HCT116 (cell line): ENCODE results near the gene IRGQ. TPM values are rescaled to one million over a fixed set of nuclear protein-coding genes. Genes with fewer than 3 reads are reported as not detected.
A peak's percentile ranks its signal among the peaks of the same experiment; 100 is the strongest.

Source experiments
- ATAC-seq: fragments of 200-7000 bp; cut with Tn5 transposase; 2 replicates; pipeline ENCODE4 v1.9.1; 2020; ENCODE audit warnings: mild to moderate bottlenecking, moderate library complexity
- BruUV-seq: library from RNA; stranded (reverse); fragments of 400-500 nt; replicated peaks from 2 replicates; lab custom pipeline; 2021; lab: Mats Ljungman, UMichigan
- CTCF ChIA-PET: fragments of 300-600 bp; sonication (Branson Sonifier 250); formaldehyde crosslinking; loops from one replicate; lab custom pipeline; 2021; ENCODE audit warnings: antibody characterized with exemption; lab: Charles Lee
- POLR2A ChIA-PET: fragments of 300-600, 350-600 bp; sonication (Branson Sonifier 250); formaldehyde crosslinking; loops from one replicate; lab custom pipeline; 2021; ENCODE audit warnings: antibody characterized with exemption; lab: Charles Lee
- RAD21 ChIA-PET, 2 experiments: fragments of 300-600 bp; sonication (Branson Sonifier 250); formaldehyde crosslinking; loops; one replicate each; lab custom pipeline; 2023; ENCODE audit warnings: low total read pairs in 2 of 2; ENCODE audit not compliant: uncharacterized antibody in 2 of 2, unreplicated experiment in 2 of 2, low non-redundant PET in 1 of 2; lab: Charles Lee
- DNase-seq: peaks from one replicate; pipeline ENCODE4 v3.0.0-alpha.2; 2010; ENCODE audit warnings: low read depth, low spot score
- H2AFZ ChIP-seq: fragments of 200-600 bp; shearing (Covaris generic), sonication (generic); 2 replicates; pipeline ENCODE4 v1.6.1; 2017; ENCODE audit warnings: low read depth, mixed run types, mixed read lengths, antibody characterized with exemption, low read length; ENCODE audit not compliant: poor library complexity, severe bottlenecking
- H3K27ac ChIP-seq: 2 replicates; pipeline ENCODE4 v1.5.1; 2012; ENCODE audit warnings: low read depth, low read length
- H3K27me3 ChIP-seq: fragments of 200-600 bp; sonication (generic); 2 replicates; pipeline ENCODE4 v1.6.1; 2016; ENCODE audit warnings: mixed run types, low read length, mixed read lengths; ENCODE audit not compliant: insufficient read depth
- H3K36me3 ChIP-seq, 2 experiments: fragments of 200-500 bp in 1 of 2; fragments of 200-600 bp in 1 of 2; sonication (Bioruptor generic) in 1 of 2; sonication (generic) in 1 of 2; 2 replicates each; pipeline versions ENCODE4 v1.5.1 to v1.6.1; 2014 to 2016; ENCODE audit warnings: low read length in 2 of 2, inconsistent platforms in 1 of 2, mixed read lengths in 1 of 2, mixed run types in 1 of 2; ENCODE audit not compliant: insufficient read depth in 2 of 2, control insufficient read depth in 1 of 2
- H3K4me1 ChIP-seq, 2 experiments: fragments of 200-600 bp in 1 of 2; sonication (generic) in 1 of 2; 2 replicates each; pipeline versions ENCODE4 v1.5.1 to v1.6.1; 2012 to 2017; ENCODE audit warnings: low read length in 2 of 2, inconsistent platforms in 1 of 2, mild to moderate bottlenecking in 1 of 2, mixed read lengths in 1 of 2, mixed run types in 1 of 2, moderate library complexity in 1 of 2; ENCODE audit not compliant: insufficient read depth in 2 of 2, control insufficient read depth in 1 of 2
- H3K4me2 ChIP-seq: fragments of 200-600 bp; sonication (generic); 2 replicates; pipeline ENCODE4 v1.6.1; 2017; ENCODE audit warnings: mixed run types, low read length, mixed read lengths
- H3K4me3 ChIP-seq, 2 experiments: fragments of 200-600 bp in 1 of 2; sonication (generic) in 1 of 2; replicated peaks in 1 of 2; 2 replicates each; pipeline ENCODE4 v1.5.1; 2011 to 2016; ENCODE audit warnings: low read length in 2 of 2, control low read depth in 1 of 2, low read depth in 1 of 2, mild to moderate bottlenecking in 1 of 2, mixed read lengths in 1 of 2, mixed run types in 1 of 2
- H3K79me2 ChIP-seq: fragments of 200-600 bp; sonication (generic); 2 replicates; pipeline ENCODE4 v1.6.1; 2017; ENCODE audit warnings: mild to moderate bottlenecking, mixed run types, low read length, moderate library complexity, mixed read lengths; ENCODE audit not compliant: insufficient read depth
- H3K9ac ChIP-seq: fragments of 200-600 bp; sonication (generic); 2 replicates; pipeline ENCODE4 v1.6.1; 2016; ENCODE audit warnings: low read length, mixed read lengths
- H3K9me2 ChIP-seq: fragments of 200-600 bp; sonication (generic), shearing (Covaris generic); 2 replicates; pipeline ENCODE4 v1.6.1; 2017; ENCODE audit warnings: mixed run types, mild to moderate bottlenecking, moderate library complexity; ENCODE audit not compliant: insufficient read depth
- H3K9me3 ChIP-seq, 2 experiments: fragments of 200-500 bp in 1 of 2; fragments of 200-600 bp in 1 of 2; sonication (Bioruptor generic) in 1 of 2; sonication (generic) in 1 of 2; 2 replicates each; pipeline ENCODE4 v1.6.1; 2014 to 2017; ENCODE audit warnings: low read length in 2 of 2, mixed read lengths in 2 of 2, inconsistent platforms in 1 of 2, low read depth in 1 of 2, mild to moderate bottlenecking in 1 of 2, mixed run types in 1 of 2, moderate library complexity in 1 of 2; ENCODE audit not compliant: control insufficient read depth in 1 of 2, insufficient read depth in 1 of 2
- H4K20me1 ChIP-seq: fragments of 200-600 bp; sonication (generic), shearing (Covaris generic); 2 replicates; pipeline ENCODE4 v1.6.1; 2017; ENCODE audit warnings: mixed run types, mild to moderate bottlenecking, moderate library complexity; ENCODE audit not compliant: insufficient read depth
- CEBPB ChIP-seq: IDR thresholded peaks from 2 replicates; pipeline ENCODE4 v1.6.1; 2012; ENCODE audit warnings: low read depth
- EGR1 ChIP-seq: IDR thresholded peaks from 2 replicates; pipeline ENCODE4 v1.6.1; 2012; ENCODE audit warnings: low read depth
- ELF1 ChIP-seq: IDR thresholded peaks from 2 replicates; pipeline ENCODE4 v1.6.1; 2012; ENCODE audit warnings: low read depth, borderline replicate concordance
- EZH2 ChIP-seq: fragments of 200-600 bp; sonication (generic); IDR thresholded peaks from 2 replicates; pipeline ENCODE4 v1.6.1; 2017; ENCODE audit warnings: antibody characterized with exemption, mixed run types
- EZH2phosphoT487 ChIP-seq: fragments of 200-600 bp; IDR thresholded peaks from 2 replicates; pipeline ENCODE4 v1.6.1; 2018; ENCODE audit warnings: antibody characterized with exemption, borderline replicate concordance
- FOSL1 ChIP-seq: IDR thresholded peaks from 2 replicates; pipeline ENCODE4 v1.6.1; 2012; ENCODE audit warnings: low read depth
- POLR2A ChIP-seq: IDR thresholded peaks from 2 replicates; pipeline ENCODE4 v1.7.0; 2011; ENCODE audit warnings: borderline replicate concordance; ENCODE audit not compliant: insufficient read depth, insufficient read length; ENCODE audit errors: extremely low read depth
- REST ChIP-seq: IDR thresholded peaks from 2 replicates; pipeline ENCODE4 v1.6.1; 2012; ENCODE audit warnings: low read depth
- SIN3A ChIP-seq: IDR thresholded peaks from 2 replicates; pipeline ENCODE4 v1.6.1; 2012; ENCODE audit warnings: low read depth
- SRF ChIP-seq: IDR thresholded peaks from 2 replicates; pipeline ENCODE4 v1.6.1; 2012; ENCODE audit warnings: low read depth
- TCF7L2 ChIP-seq: IDR thresholded peaks from 2 replicates; pipeline ENCODE4 v1.7.0; 2011; ENCODE audit warnings: borderline replicate concordance, inconsistent platforms; ENCODE audit not compliant: insufficient read depth, insufficient read length; ENCODE audit errors: extremely low read depth
- intact Hi-C: fragments of 100-400 bp; cut with micrococcal nuclease; formaldehyde crosslinking; loops from 2 replicates; pipeline ENCODE4 v1.10.0; 2022
- total RNA-seq: library from RNA; stranded (reverse); gene quantifications from one replicate; pipeline ENCODE4 v1.2.1, GENCODE V29; 2021; ENCODE audit not compliant: unreplicated experiment

IRGQ gene
- total RNA-seq, 1 experiment from 2014 or later, result 14.6 TPM

DNA sequence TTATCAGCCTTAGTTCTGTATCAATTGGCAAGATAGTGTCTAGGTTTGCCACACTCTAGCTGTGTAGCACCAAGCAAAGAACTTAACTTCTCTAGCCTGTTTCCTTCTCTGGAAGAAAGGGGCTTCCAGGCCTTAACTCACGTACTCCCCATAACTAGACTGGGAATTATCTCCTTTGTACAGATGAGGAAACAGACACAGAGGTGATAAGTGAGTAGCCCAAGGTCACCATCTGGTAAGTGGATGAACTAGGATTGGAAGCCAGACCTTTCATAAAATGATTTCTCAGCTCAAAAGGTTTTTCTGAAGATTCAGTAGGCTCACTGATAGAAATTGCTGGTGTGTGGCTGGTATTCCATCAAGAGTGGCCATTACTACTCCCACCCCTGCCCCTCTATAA is 20.4 kb upstream of the IRGQ start:
- ATAC-seq (no peak), DNase-seq (no peak)
- H4K20me1 ChIP-seq, result no peaks in the 10 kb centered on the region
- no peak overlapping the region for H3K27ac ChIP-seq
- H3K9ac ChIP-seq, result no peak overlapping the region
- no peaks in the 10 kb centered on the region for H3K9me2 ChIP-seq
- H3K4me2 ChIP-seq, result no peak overlapping the region
- no peak overlapping the region for H3K4me3 ChIP-seq
- no peaks in the 10 kb centered on the region for H3K9me3 ChIP-seq
- no peak for TF ChIP-seq SRF
- ChIA-PET RAD21 (no interaction called here), POLR2A (no interaction called here), CTCF (no interaction called here)
- peaks cover 7 to 22% of the 10 kb centered on the region in 2 experiments; a peak in 3 of 4 replicates for H3K4me1 ChIP-seq
- H3K79me2 ChIP-seq, result peaks cover 27% of the 10 kb centered on the region
- no peak overlapping the region for H2AFZ ChIP-seq
- H3K36me3 ChIP-seq, result peaks cover 6 to 7% of the 10 kb centered on the region in 2 experiments; a peak in 2 of 4 replicates
- no TSS peak for BruUV-seq
- intact Hi-C loops, result no loop called here
- H3K27me3 ChIP-seq, result no peaks in the 10 kb centered on the region

- peaks cover 11% of the 10 kb centered on the region for H3K79me2 ChIP-seq
- RAD21 ChIA-PET, result no interaction called here
These were observed 16.4 kb upstream of the IRGQ start for GRCh38 chr19:43612374-43612773.

GRCh38 chr19:43611788-43612187 is 15.9 kb upstream of the IRGQ start, which contains the start of gene SRRM5:
TSS of gene SRRM5 (plus strand) at chr19:43612088. CDS start at chr19:43612122, 34 bp downstream.
- no peaks in the 10 kb centered on the region for H3K4me1 ChIP-seq
- H3K4me2 ChIP-seq, result no peak within 1 kb of the TSS
- BruUV-seq, result no TSS peak
- intact Hi-C loops, result no loop called here
- no peak within 1 kb of the TSS for H3K27ac ChIP-seq
- RAD21 ChIA-PET, result no interaction called here
- no peaks in the 10 kb centered on the region for H3K9me2 ChIP-seq
- peaks cover 5% of the 10 kb centered on the region; the same call in 1 of the 2 replicates for H3K79me2 ChIP-seq
- no peak for DNase-seq
- no peak for ATAC-seq
- POLR2A ChIA-PET, result no interaction called here
- no peaks in the 10 kb centered on the region for H3K27me3 ChIP-seq
- no peaks in the 10 kb centered on the region for H3K9me3 ChIP-seq
- H2AFZ ChIP-seq, result no peak within 1 kb of the TSS
- H3K9ac ChIP-seq, result no peak within 1 kb of the TSS
- no peaks in the 10 kb centered on the region for H4K20me1 ChIP-seq
- H3K4me3 ChIP-seq, result no peak within 1 kb of the TSS
- CTCF ChIA-PET, result no interaction called here
- H3K36me3 ChIP-seq, result peaks cover 8 to 9% of the 10 kb centered on the region in 2 experiments; a peak in 2 of 4 replicates
- TF ChIP-seq EZH2phosphoT487, result no peak
- no peak for TF ChIP-seq TCF7L2
- TF ChIP-seq SRF, result no peak
- no peak for TF ChIP-seq ELF1
- TF ChIP-seq SIN3A, result no peak
- no peak for TF ChIP-seq EGR1
- TF ChIP-seq EZH2, result no peak
- TF ChIP-seq POLR2A, result no peak
- no peak for TF ChIP-seq FOSL1
- no peak for TF ChIP-seq REST

More at GRCh38 chr19:43612374-43612773, 16.4 kb upstream of the IRGQ start:
- peaks cover 6 to 7% of the 10 kb centered on the region in 2 experiments; a peak in 2 of 4 replicates for H3K36me3 ChIP-seq
- intact Hi-C loops, result no loop called here
- CTCF ChIA-PET, result no interaction called here
- POLR2A ChIA-PET, result no interaction called here
- H3K9me2 ChIP-seq, result no peaks in the 10 kb centered on the region
- H3K27me3 ChIP-seq, result no peaks in the 10 kb centered on the region
- ATAC-seq (peak; percentile 30; the same call in 1 of the 2 replicates), DNase-seq (no peak)
- H3K4me1 ChIP-seq, result no peaks in the 10 kb centered on the region
- no peak for TF ChIP-seq CEBPB
- H3K4me3 ChIP-seq, result no peak overlapping the region
- no peaks in the 10 kb centered on the region for H4K20me1 ChIP-seq
- no peak overlapping the region for H3K4me2 ChIP-seq
- H3K27ac ChIP-seq, result no peak overlapping the region
- H3K9ac ChIP-seq, result no peak overlapping the region
- no TSS peak for BruUV-seq
- no peaks in the 10 kb centered on the region for H3K9me3 ChIP-seq
- H2AFZ ChIP-seq, result no peak overlapping the region
